H1 (cell line): Measurements from ENCODE around the gene STXBP5. TPM values are rescaled to one million over a fixed set of nuclear protein-coding genes. Genes with fewer than 3 reads are reported as not detected.

ENCODE experiments used
- CTCF ChIA-PET: fragments of 300-600 bp; sonication (Branson Sonifier 250); formaldehyde crosslinking; loops from one replicate; lab custom pipeline; 2021; ENCODE audit not compliant: partially characterized antibody; lab: Charles Lee
- POLR2A ChIA-PET: fragments of 300-600 bp; sonication (Branson Sonifier 250); formaldehyde crosslinking; loops from one replicate; lab custom pipeline; 2021; ENCODE audit warnings: inconsistent platforms; ENCODE audit not compliant: partially characterized antibody; lab: Charles Lee
- DNase-seq, 2 experiments: peaks; one replicate each; pipeline versions ENCODE4 v3.0.0 to v3.0.0-alpha.2; 2010 to 2022; ENCODE audit warnings: low spot score in 2 of 2, low read depth in 1 of 2, mixed read lengths in 1 of 2
- FAIRE-seq: peaks from 2 replicates; lab custom pipeline; 2011; peaks lifted over from hg19 to GRCh38; lab: Jason Lieb, UNC
- H2AFZ ChIP-seq: 2 replicates; pipeline ENCODE4 v1.8.1; 2012; ENCODE audit warnings: low read length, inconsistent platforms
- H2AK5ac ChIP-seq: 2 replicates; pipeline ENCODE4 v1.6.1; 2013; ENCODE audit warnings: low read depth, low read length
- H2BK120ac ChIP-seq: replicated peaks from 2 replicates; pipeline ENCODE3; 2013; ENCODE audit warnings: low read depth, low read length, inconsistent platforms
- H2BK12ac ChIP-seq: 2 replicates; pipeline ENCODE4 v1.6.1; 2013; ENCODE audit warnings: low read depth, low read length
- H2BK15ac ChIP-seq: 2 replicates; pipeline ENCODE4 v1.6.1; 2013; ENCODE audit warnings: low read length
- H2BK20ac ChIP-seq: 2 replicates; pipeline ENCODE4 v1.6.1; 2013; ENCODE audit warnings: low read length
- H2BK5ac ChIP-seq: 2 replicates; pipeline ENCODE4 v1.6.1; 2013; ENCODE audit warnings: low read depth, low read length
- H3K14ac ChIP-seq: 2 replicates; pipeline ENCODE4 v1.6.1; 2013; ENCODE audit warnings: inconsistent platforms; ENCODE audit not compliant: insufficient read length
- H3K18ac ChIP-seq: 2 replicates; pipeline ENCODE4 v1.6.1; 2013; ENCODE audit warnings: low read length; ENCODE audit errors: extremely low read depth
- H3K23ac ChIP-seq: 2 replicates; pipeline ENCODE4 v1.6.1; 2013; ENCODE audit warnings: inconsistent platforms; ENCODE audit not compliant: insufficient read length
- H3K23me2 ChIP-seq: 2 replicates; pipeline ENCODE4 v1.6.1; 2013; ENCODE audit warnings: low read depth, low read length
- H3K27ac ChIP-seq: 2 replicates; pipeline ENCODE4 v1.6.1; 2011; ENCODE audit warnings: low read depth, low read length, inconsistent platforms
- H3K27me3 ChIP-seq, 4 experiments: replicated peaks in 1 of 4; 1 replicate in 1 of 4; 2 replicates in 3 of 4; pipeline versions ENCODE4 v1.6.1 to v1.8.1; 2011 to 2013; ENCODE audit warnings: low read length in 3 of 4, mild to moderate bottlenecking in 3 of 4, inconsistent platforms in 2 of 4, mixed read lengths in 2 of 4, moderate library complexity in 1 of 4; ENCODE audit not compliant: control insufficient read depth in 3 of 4, insufficient read depth in 3 of 4; ENCODE audit errors: extremely low read depth in 1 of 4
- H3K36me3 ChIP-seq, 4 experiments: 2 replicates each; pipeline versions ENCODE4 v1.6.1 to v1.8.1; 2011 to 2013; ENCODE audit warnings: mild to moderate bottlenecking in 4 of 4, low read length in 3 of 4, moderate library complexity in 2 of 4, control low read depth in 1 of 4, inconsistent platforms in 1 of 4; ENCODE audit not compliant: insufficient read depth in 4 of 4, control insufficient read depth in 2 of 4
- H3K4ac ChIP-seq: replicated peaks from 2 replicates; pipeline ENCODE3; 2013; ENCODE audit warnings: low read length, low read depth, mixed read lengths, inconsistent platforms; ENCODE audit not compliant: insufficient read length
- H3K4me1 ChIP-seq, 4 experiments: replicated peaks in 1 of 4; 1 replicate in 1 of 4; 2 replicates in 3 of 4; pipeline versions ENCODE4 v1.6.1 to v1.8.1; 2011 to 2013; ENCODE audit warnings: low read length in 3 of 4, inconsistent platforms in 2 of 4, mixed read lengths in 1 of 4; ENCODE audit not compliant: insufficient read depth in 4 of 4, control insufficient read depth in 3 of 4
- H3K4me2 ChIP-seq, 2 experiments: 2 replicates each; pipeline versions ENCODE4 v1.6.1 to v1.8.1; 2011 to 2013; ENCODE audit warnings: low read depth in 2 of 2, low read length in 2 of 2, control low read depth in 1 of 2, inconsistent platforms in 1 of 2, mild to moderate bottlenecking in 1 of 2; ENCODE audit not compliant: insufficient read depth in 1 of 2
- H3K4me3 ChIP-seq, 4 experiments: fragments of 200-600, 300-600 bp in 1 of 4; sonication (generic), shearing (Covaris generic), sonication (Bioruptor Twin) in 1 of 4; 2 replicates each; pipeline versions ENCODE4 v1.5.1 to v1.8.1; 2011 to 2016; ENCODE audit warnings: low read length in 4 of 4, low read depth in 3 of 4, control low read depth in 2 of 4, inconsistent platforms in 2 of 4, mild to moderate bottlenecking in 2 of 4, mixed read lengths in 1 of 4, moderate library complexity in 1 of 4; ENCODE audit not compliant: insufficient read depth in 2 of 4; ENCODE audit errors: extremely low read depth in 1 of 4
- H3K56ac ChIP-seq: replicated peaks from 2 replicates; pipeline ENCODE3; 2013; ENCODE audit warnings: low read depth, mild to moderate bottlenecking, mixed read lengths, low read length, inconsistent platforms; ENCODE audit not compliant: insufficient read length
- H3K79me1 ChIP-seq: 2 replicates; pipeline ENCODE4 v1.6.1; 2013; ENCODE audit warnings: low read depth, low read length, control low read depth
- H3K79me2 ChIP-seq, 2 experiments: 2 replicates each; pipeline versions ENCODE4 v1.6.1 to v1.8.1; 2012 to 2013; ENCODE audit warnings: low read length in 2 of 2, mild to moderate bottlenecking in 2 of 2, inconsistent platforms in 1 of 2; ENCODE audit not compliant: insufficient read depth in 2 of 2, control insufficient read depth in 1 of 2
- H3K9ac ChIP-seq, 4 experiments: replicated peaks in 1 of 4; 1 replicate in 1 of 4; 2 replicates in 3 of 4; pipeline versions ENCODE4 v1.6.1 to v1.8.1; 2011 to 2013; ENCODE audit warnings: low read depth in 3 of 4, low read length in 3 of 4, control low read depth in 2 of 4, mild to moderate bottlenecking in 2 of 4, moderate library complexity in 2 of 4, inconsistent platforms in 1 of 4; ENCODE audit errors: extremely low read depth in 1 of 4
- H3K9me3 ChIP-seq, 2 experiments: 2 replicates each; pipeline versions ENCODE4 v1.6.1 to v1.8.1; 2012 to 2013; ENCODE audit warnings: mild to moderate bottlenecking in 2 of 2, moderate library complexity in 2 of 2, control low read depth in 1 of 2, inconsistent platforms in 1 of 2, low read depth in 1 of 2, low read length in 1 of 2, mixed read lengths in 1 of 2; ENCODE audit not compliant: insufficient read depth in 2 of 2
- H4K20me1 ChIP-seq, 2 experiments: replicated peaks in 1 of 2; 2 replicates each; pipeline versions ENCODE3 to v1.8.1; 2011 to 2013; ENCODE audit warnings: inconsistent platforms in 2 of 2, low read length in 2 of 2, mild to moderate bottlenecking in 1 of 2; ENCODE audit not compliant: insufficient read depth in 2 of 2, control insufficient read depth in 1 of 2
- H4K5ac ChIP-seq: 2 replicates; pipeline ENCODE4 v1.6.1; 2013; ENCODE audit warnings: low read length, low read depth, mixed read lengths, inconsistent platforms; ENCODE audit not compliant: insufficient read length
- H4K8ac ChIP-seq: 2 replicates; pipeline ENCODE4 v1.8.0; 2013; ENCODE audit warnings: mild to moderate bottlenecking, moderate library complexity, low read length, inconsistent platforms; ENCODE audit not compliant: insufficient read depth; ENCODE audit errors: extremely low read depth
- H4K91ac ChIP-seq: replicated peaks from 2 replicates; pipeline ENCODE3; 2013; ENCODE audit warnings: low read length, mixed read lengths, inconsistent platforms; ENCODE audit not compliant: insufficient read length
- CBX8 ChIP-seq: fragments of 300-800, 300-1000 bp; sonication (generic); IDR thresholded peaks from 2 replicates; pipeline ENCODE4 v1.7.1; 2016; ENCODE audit warnings: low read depth, low read length, borderline replicate concordance
- CEBPB ChIP-seq: IDR thresholded peaks from 2 replicates; pipeline ENCODE4 v1.6.1; 2012; ENCODE audit warnings: low read depth, low read length
- CHD2 ChIP-seq: IDR thresholded peaks from 2 replicates; pipeline ENCODE4 v1.6.1; 2012; ENCODE audit warnings: low read length, improper control_type of control experiment
- CTBP2 ChIP-seq: IDR thresholded peaks from 2 replicates; pipeline ENCODE4 v1.7.0; 2011; ENCODE audit warnings: borderline replicate concordance, mild to moderate bottlenecking, moderate library complexity, mixed read lengths, low read length; ENCODE audit not compliant: insufficient read depth, insufficient read length
- EZH2 ChIP-seq: fragments of 200-600 bp; sonication (generic); IDR thresholded peaks from 2 replicates; pipeline ENCODE4 v1.7.1; 2012; ENCODE audit warnings: low read depth, mild to moderate bottlenecking, moderate library complexity, low read length, inconsistent platforms; ENCODE audit not compliant: severe bottlenecking
- JUND ChIP-seq: IDR thresholded peaks from 2 replicates; pipeline ENCODE4 v1.6.1; 2011; ENCODE audit warnings: mild to moderate bottlenecking, improper control_type of control experiment, low read length
- POLR2A ChIP-seq, 2 experiments: IDR thresholded peaks; 1 replicate in 1 of 2; 2 replicates in 1 of 2; pipeline ENCODE4 v1.6.1; 2011; ENCODE audit warnings: low read depth in 2 of 2, low read length in 2 of 2, mild to moderate bottlenecking in 2 of 2; ENCODE audit errors: control extremely low read depth in 1 of 2
- POLR2AphosphoS5 ChIP-seq: IDR thresholded peaks from 2 replicates; pipeline ENCODE4 v1.6.1; 2011; ENCODE audit warnings: low read depth, low read length
- RAD21 ChIP-seq, 2 experiments: IDR thresholded peaks in 1 of 2; conservative IDR thresholded peaks in 1 of 2; 2 replicates each; pipeline ENCODE4 v1.6.1; 2011; ENCODE audit warnings: low read depth in 2 of 2, low read length in 2 of 2, improper control_type of control experiment in 1 of 2, inconsistent platforms in 1 of 2, mild to moderate bottlenecking in 1 of 2, moderate library complexity in 1 of 2
- RFX5 ChIP-seq: IDR thresholded peaks from 2 replicates; pipeline ENCODE4 v1.6.1; 2011; ENCODE audit warnings: low read depth, low read length, improper control_type of control experiment, borderline replicate concordance
- RNF2 ChIP-seq: fragments of 200-900, 300-1000 bp; sonication (generic); IDR thresholded peaks from 2 replicates; pipeline ENCODE4 v1.7.1; 2016; ENCODE audit warnings: borderline replicate concordance, low read depth, mild to moderate bottlenecking, antibody characterized with exemption, low read length; ENCODE audit not compliant: poor library complexity, severe bottlenecking; ENCODE audit errors: missing control alignments
- RXRA ChIP-seq: IDR thresholded peaks from 2 replicates; pipeline ENCODE4 v1.6.1; 2011; ENCODE audit warnings: low read depth, mild to moderate bottlenecking, low read length, moderate library complexity; ENCODE audit not compliant: insufficient read depth
- SUZ12 ChIP-seq: fragments of 200-600 bp; sonication (generic); IDR thresholded peaks from 2 replicates; pipeline ENCODE4 v1.6.1; 2012; ENCODE audit warnings: mild to moderate bottlenecking, inconsistent platforms, low read length, moderate library complexity, mixed read lengths
- TAF7 ChIP-seq: optimal IDR thresholded peaks from 2 replicates; pipeline ENCODE3; 2011; ENCODE audit warnings: low read depth, mild to moderate bottlenecking, inconsistent platforms, low read length, moderate library complexity, borderline replicate concordance
- WGBS, 2 experiments: shearing (Covaris generic) in 1 of 2; methylation state at CpG; one replicate each; pipeline versions ENCODE4 v1.1.6 to v1.1.7; 2013 to 2015; ENCODE audit warnings: low lambda C conversion rate in 2 of 2, mixed read lengths in 2 of 2, inconsistent platforms in 1 of 2, low coverage in 1 of 2, missing lambda C conversion rate in 1 of 2; ENCODE audit not compliant: insufficient replicate concordance in 2 of 2, insufficient coverage in 1 of 2, insufficient read length in 1 of 2; ENCODE audit errors: extremely low coverage in 1 of 2, missing lambda C conversion rate in 1 of 2; 5-methylcytosine and 5-hydroxymethylcytosine counted together
- polyA plus RNA-seq, 7 experiments: library from polyadenylated mRNA; depleted of rRNA in 3 of 7; stranded (reverse) in 5 of 7; unstranded in 2 of 7; fragments of >200 nt in 5 of 7; fragments of 200-250 nt in 2 of 7; gene quantifications; 1 replicate in 5 of 7; 2 replicates in 1 of 7; 4 replicates in 1 of 7; pipeline versions ENCODE4 v1.2.1 to v1.2.3, GENCODE V29; 2011 to 2013; ENCODE audit warnings: missing spikeins in 2 of 7, mixed read lengths in 2 of 7
- total RNA-seq: library from RNA; stranded (reverse); fragmentation: NEBNext Ultra II Directional; extraction: Animal tissue kit (Norgen Biotek cat#: 25700); gene quantifications from 2 replicates; pipeline ENCODE4 v1.2.1, GENCODE V29; 2021

Gene STXBP5
- total and polyA plus RNA-seq, 2 of the 8 experiments (the other 6 are each of a cell fraction or from before 2014, with no cell fraction given) = 2.7 to 10.8 TPM

DNA sequence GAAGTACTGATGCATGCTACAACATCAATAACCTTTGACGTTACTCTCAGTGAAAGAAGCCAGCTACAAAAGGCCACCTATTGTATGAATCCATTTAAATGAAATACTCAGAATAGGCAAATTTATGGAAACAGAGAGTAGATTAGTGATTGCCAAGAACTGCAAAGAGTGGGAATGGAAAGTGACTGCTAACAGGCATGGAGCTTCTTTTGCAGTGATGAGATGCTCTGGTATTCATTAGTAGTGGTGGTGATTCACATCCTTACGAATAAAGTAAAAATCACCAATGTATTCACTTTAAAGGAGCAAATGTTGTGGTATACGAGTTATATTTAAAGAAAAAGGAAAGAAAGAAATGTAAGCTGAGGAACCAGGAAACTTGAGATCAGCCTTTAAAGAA lies 177.5 kb downstream of the STXBP5 start:
- no peak overlapping the region for H3K14ac ChIP-seq
- no peak overlapping the region for H2AFZ ChIP-seq
- peaks cover 0 to 9% (median 0%) of the 10 kb centered on the region in 4 experiments; a peak in 2 of 8 replicates for H3K36me3 ChIP-seq
- H3K4ac ChIP-seq = no peak overlapping the region
- H2BK12ac ChIP-seq = no peak overlapping the region
- H3K79me1 ChIP-seq = no peaks in the 10 kb centered on the region
- POLR2A ChIA-PET = no interaction called here
- WGBS, 2 experiments = 89% methylated on average over 3 of the region's 3 CpGs; no CpG with 5 or more reads in 1 of the 2 experiments
- no peak overlapping the region for H4K91ac ChIP-seq
- no peak overlapping the region for H4K8ac ChIP-seq
- H3K23ac ChIP-seq = no peak overlapping the region
- no peak overlapping the region for H2BK120ac ChIP-seq
- H3K9ac ChIP-seq = no peak overlapping the region
- no peak overlapping the region for H4K5ac ChIP-seq
- no peak overlapping the region for H2BK20ac ChIP-seq
- no peak for TF ChIP-seq JUND
- no peak for TF ChIP-seq CHD2
- TF ChIP-seq POLR2AphosphoS5 = no peak
- no peak for TF ChIP-seq CTBP2
- no peak for TF ChIP-seq POLR2A (IDR thresholded peaks at IDR 0.05; ENCODE audit: control extremely low read depth in 1 of 2, low read depth in 2 of 2, low read length in 2 of 2)
- no peak for TF ChIP-seq EZH2
- no peak for TF ChIP-seq RAD21 (IDR thresholded peaks at IDR 0.05 in 1 of 2, conservative IDR thresholded peaks at IDR 0.05 in 1 of 2; ENCODE audit: low read depth in 2 of 2, low read length in 2 of 2)
- no peak for TF ChIP-seq RXRA
- TF ChIP-seq RNF2 = no peak
- no peak for TF ChIP-seq CBX8
- TF ChIP-seq TAF7 = no peak
- TF ChIP-seq RFX5 = no peak
- no peak for TF ChIP-seq SUZ12
- no peak for TF ChIP-seq CEBPB
- H3K18ac ChIP-seq = no peak overlapping the region
- DNase-seq (no peak), FAIRE-seq (no peak)
- no peak overlapping the region for H2AK5ac ChIP-seq
- H3K9me3 ChIP-seq = peaks cover 3 to 5% of the 10 kb centered on the region in 2 experiments; a peak in 2 of 4 replicates
- H3K4me3 ChIP-seq = no peak overlapping the region
- CTCF ChIA-PET = interaction anchor here (1.0 to 2.6 kb wide), 7 partner anchors 13 to 885 kb away, joined by 3 to 19 read pairs (median 3); no protein-coding TSS in a partner anchor
- no peaks in the 10 kb centered on the region for H4K20me1 ChIP-seq
- no peaks in the 10 kb centered on the region for H3K27me3 ChIP-seq
- H3K27ac ChIP-seq = no peak overlapping the region
- no peaks in the 10 kb centered on the region; a peak in 2 of 7 replicates for H3K4me1 ChIP-seq
- H3K4me2 ChIP-seq = no peak overlapping the region
- no peaks in the 10 kb centered on the region for H3K23me2 ChIP-seq
- no peak overlapping the region for H2BK15ac ChIP-seq
- no peaks in the 10 kb centered on the region for H3K79me2 ChIP-seq
- H2BK5ac ChIP-seq = no peak overlapping the region
- H3K56ac ChIP-seq = no peak overlapping the region
